Esophagus squamous epithelium (tissue), 5 donors: Measurements from ENCODE around the gene DNAL4. TPM values are rescaled to one million over a fixed set of nuclear protein-coding genes. Genes with fewer than 3 reads are reported as not detected.
"Not testable (repeated sequence)": the region's sequence is repeated elsewhere in the genome, so short reads cannot be mapped to it uniquely, and the experiment has no call there.

ENCODE experiments used
- DNase-seq: peaks from one replicate; lab custom pipeline; 2025; lab: John Stamatoyannopoulos, UW
- H3K27ac ChIP-seq, 4 donors: fragments of 200-600 bp; sonication (generic); one replicate each; pipeline ENCODE4 v1.5.1; 2016 to 2019; ENCODE audit warnings: mild to moderate bottlenecking in 1 of 4
- H3K27me3 ChIP-seq, 4 donors: fragments of 200-600 bp; sonication (generic); 1 replicate in 3 of 4; 2 replicates in 1 of 4; pipeline versions ENCODE4 v1.5.1 to v1.6.0; 2017 to 2021; ENCODE audit warnings: antibody characterized with exemption in 1 of 4
- H3K36me3 ChIP-seq, 3 donors: fragments of 200-600 bp; sonication (generic); one replicate each; pipeline ENCODE4 v1.5.1; 2016 to 2019
- H3K4me1 ChIP-seq, 3 donors: fragments of 200-600 bp; sonication (generic); one replicate each; pipeline ENCODE4 v1.5.1; 2017 to 2019
- H3K4me3 ChIP-seq, 4 donors: fragments of 200-600 bp; sonication (generic); 1 replicate in 3 of 4; 2 replicates in 1 of 4; pipeline ENCODE4 v1.5.1; 2016 to 2019; ENCODE audit warnings: mild to moderate bottlenecking in 2 of 4, moderate library complexity in 1 of 4
- H3K9me3 ChIP-seq, 3 donors: fragments of 200-600 bp; sonication (generic); one replicate each; pipeline ENCODE4 v1.5.1; 2016 to 2019
- CTCF ChIP-seq, 6 experiments: fragments of 450-650 bp in 4 of 6; fragments of 200-600 bp in 2 of 6; sonication (generic) in 2 of 6; IDR thresholded peaks; one replicate each; pipeline ENCODE4 v1.5.1; 2016 to 2019; ENCODE audit warnings: antibody characterized with exemption in 6 of 6, mild to moderate bottlenecking in 4 of 6, moderate library complexity in 4 of 6
- POLR2A ChIP-seq, 4 donors: fragments of 450-650 bp; IDR thresholded peaks; one replicate each; pipeline ENCODE4 v1.6.1; 2017; ENCODE audit warnings: antibody characterized with exemption in 4 of 4, mild to moderate bottlenecking in 4 of 4, moderate library complexity in 3 of 4
- WGBS, 2 donors: methylation state at CpG; one replicate each; pipeline ENCODE4 v1.1.5; 2018; 5-methylcytosine and 5-hydroxymethylcytosine counted together
- intact Hi-C: fragments of 100-400 bp; cut with DNase I; formaldehyde crosslinking; loops from one replicate; pipeline ENCODE4 v1.15.0; 2022
- total RNA-seq, 4 donors: library from RNA; depleted of rRNA; stranded (reverse); fragments of >200 nt; gene quantifications; one replicate each; pipeline ENCODE4 v1.1.0, GENCODE V29; 2016
- donor health status: DM: yes; HTN: yes; CAD: no.

DNAL4 gene
- total RNA-seq, 4 donors from 2014 or later: 7.3 to 15.5 (median 13.7) TPM

DNA sequence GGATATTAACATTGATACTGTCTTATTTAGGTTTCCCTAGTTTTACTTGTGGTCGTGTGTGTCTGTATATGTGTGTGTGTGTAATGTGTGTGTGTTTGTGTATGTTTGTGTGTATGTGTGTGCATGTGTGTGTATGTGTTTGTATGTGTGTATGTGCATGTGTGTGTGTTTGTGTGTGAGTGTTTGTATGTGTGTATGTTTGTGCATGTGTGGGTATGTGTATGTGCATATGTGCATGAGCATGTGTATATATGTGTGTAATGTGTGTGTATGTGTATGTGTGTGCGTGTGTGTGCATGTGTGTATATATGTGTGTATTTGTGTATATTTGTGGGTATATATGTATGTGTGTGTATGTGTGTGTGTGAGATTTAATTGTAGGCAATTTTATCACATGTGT lies 17.3 kb upstream of the DNAL4 start:
- no peak for DNase-seq
- no peaks in the 10 kb centered on the region for H3K36me3 ChIP-seq
- no peaks in the 10 kb centered on the region for H3K27me3 ChIP-seq
- H3K4me3 ChIP-seq: no peak overlapping the region
- intact Hi-C loops: no loop called here
- H3K27ac ChIP-seq: no peak overlapping the region
- TF ChIP-seq CTCF (IDR thresholded peaks at IDR 0.05): no peak
- TF ChIP-seq POLR2A (IDR thresholded peaks at IDR 0.05): no peak
- WGBS, 2 donors: 79 to 87% methylated on average over 2 of the region's 2 CpGs
- no peaks in the 10 kb centered on the region for H3K4me1 ChIP-seq
- H3K9me3 ChIP-seq: peaks cover 0 to 5% (median 0%) of the 10 kb centered on the region in 3 donors

DNA sequence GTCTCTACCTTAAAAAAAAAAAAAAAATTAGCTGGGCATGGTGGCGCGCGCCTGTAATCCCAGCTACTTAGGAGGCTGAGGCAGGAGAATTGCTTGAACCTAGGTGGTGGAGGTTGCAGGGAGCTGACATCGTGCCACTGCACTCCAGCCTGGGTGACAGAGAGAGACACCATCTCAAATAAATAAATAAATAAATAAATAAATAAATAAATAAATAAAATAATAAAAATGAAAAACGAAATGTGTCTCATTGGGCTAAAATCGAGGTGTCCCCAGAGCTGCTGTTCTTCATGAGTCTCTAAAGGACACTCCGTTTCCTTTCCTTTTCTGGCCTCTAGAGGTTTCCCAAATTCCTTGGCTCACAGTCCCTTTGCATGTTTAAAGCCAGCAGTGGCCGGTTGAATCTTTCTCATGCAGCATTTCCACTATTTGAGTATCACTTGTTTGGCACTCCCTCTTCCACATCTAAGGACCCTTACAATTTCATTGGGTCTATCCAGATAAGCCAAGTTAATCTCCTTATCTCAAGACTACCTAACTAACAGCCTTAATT lies 11.2 kb upstream of the DNAL4 start:
- 67 to 77% methylated on average over 8 of the region's 8 CpGs for WGBS, 2 donors
- H3K9me3 ChIP-seq, intact Hi-C loops, DNase-seq, H3K36me3 ChIP-seq, H3K27ac ChIP-seq, H3K4me3 ChIP-seq: not testable (repeated sequence)
- Histone ChIP-seq H3K4me1 (peaks cover 0 to 13% (median 0%) of the 10 kb centered on the region in 3 donors), H3K27me3 (peaks cover 0 to 14% (median 0%) of the 10 kb centered on the region in 4 donors)

GRCh38 chr22:38802671-38803121 lies 8.8 kb upstream of the DNAL4 start:
- no peaks in the 10 kb centered on the region for H3K36me3 ChIP-seq
- WGBS, 2 donors: 11 to 38% methylated on average over 10 of the region's 10 CpGs
- DNase-seq: no peak
- intact Hi-C loops: no loop called here
- no peak for TF ChIP-seq CTCF (IDR thresholded peaks at IDR 0.05)
- TF ChIP-seq POLR2A (IDR thresholded peaks at IDR 0.05): no peak
- no peaks in the 10 kb centered on the region for H3K9me3 ChIP-seq
- no peak overlapping the region for H3K27ac ChIP-seq
- H3K4me1 ChIP-seq: peaks cover 0 to 13% (median 0%) of the 10 kb centered on the region in 3 donors
- peaks cover 0 to 31% (median 0%) of the 10 kb centered on the region in 4 donors for H3K27me3 ChIP-seq
- H3K4me3 ChIP-seq: no peak overlapping the region

GRCh38 chr22:38799265-38800002 lies 5.5 kb upstream of the DNAL4 start:
- no peak for TF ChIP-seq CTCF (IDR thresholded peaks at IDR 0.05)
- TF ChIP-seq POLR2A (IDR thresholded peaks at IDR 0.05): no peak
- Histone ChIP-seq H3K9me3 (no peaks in the 10 kb centered on the region), H3K27me3 (peaks cover 0 to 43% (median 0%) of the 10 kb centered on the region in 4 donors), H3K4me1 (peaks cover 0 to 14% (median 2%) of the 10 kb centered on the region in 3 donors), H3K4me3 (no peak overlapping the region), H3K36me3 (no peaks in the 10 kb centered on the region), H3K27ac (no peak overlapping the region)
- 78 to 84% methylated on average over 4 to 6 of the region's 6 CpGs for WGBS, 2 donors
- DNase-seq: no peak
- intact Hi-C loops: no loop called here

DNA sequence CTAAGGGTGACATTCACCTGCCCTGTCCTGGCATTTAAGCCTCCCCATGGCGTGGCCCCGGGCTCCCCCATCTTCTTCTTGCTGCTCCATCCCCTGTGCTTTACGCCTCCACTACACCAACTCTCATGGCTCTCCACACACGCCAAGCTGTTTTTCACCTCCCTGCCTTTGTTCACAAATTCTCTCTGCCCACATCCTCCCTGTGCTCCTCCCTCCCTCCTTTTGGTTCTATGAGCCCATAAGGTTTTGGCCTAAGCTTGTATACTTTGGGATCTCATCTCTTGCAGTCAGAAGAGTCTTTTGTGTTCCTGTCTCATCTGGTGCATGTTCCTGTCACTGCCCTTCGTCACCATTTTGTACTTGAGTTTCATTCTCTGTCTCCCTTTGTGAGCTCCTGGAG lies 4.6 kb upstream of the DNAL4 start:
- H3K4me3 ChIP-seq: no peak overlapping the region
- WGBS, 2 donors: 64 to 68% methylated on average over 5 of the region's 5 CpGs
- H3K9me3 ChIP-seq: no peaks in the 10 kb centered on the region
- intact Hi-C loops: no loop called here
- H3K4me1 ChIP-seq: peaks cover 0 to 18% (median 5%) of the 10 kb centered on the region in 3 donors
- H3K27ac ChIP-seq: no peak overlapping the region
- peaks cover 0 to 43% (median 0%) of the 10 kb centered on the region in 4 donors for H3K27me3 ChIP-seq
- DNase-seq: no peak
- H3K36me3 ChIP-seq: no peaks in the 10 kb centered on the region
- no peak for TF ChIP-seq POLR2A (IDR thresholded peaks at IDR 0.05)
- TF ChIP-seq CTCF (IDR thresholded peaks at IDR 0.05): no peak
